Limb (tissue), 2 donors: ENCODE data around the gene LRRC14B.
"Not testable (repeated sequence)": the region's sequence is repeated elsewhere in the genome, so short reads cannot be mapped to it uniquely, and the experiment has no call there.

Source experiments
- DNase-seq, 2 donors: peaks; one replicate each; pipeline ENCODE4 v3.0.0-alpha.2; 2016; ENCODE audit errors: extremely low spot score in 2 of 2

LRRC14B gene

GRCh38 chr5:235527-235926 is 44.2 kb downstream of the LRRC14B start:
- not testable (repeated sequence) for DNase-seq

DNA sequence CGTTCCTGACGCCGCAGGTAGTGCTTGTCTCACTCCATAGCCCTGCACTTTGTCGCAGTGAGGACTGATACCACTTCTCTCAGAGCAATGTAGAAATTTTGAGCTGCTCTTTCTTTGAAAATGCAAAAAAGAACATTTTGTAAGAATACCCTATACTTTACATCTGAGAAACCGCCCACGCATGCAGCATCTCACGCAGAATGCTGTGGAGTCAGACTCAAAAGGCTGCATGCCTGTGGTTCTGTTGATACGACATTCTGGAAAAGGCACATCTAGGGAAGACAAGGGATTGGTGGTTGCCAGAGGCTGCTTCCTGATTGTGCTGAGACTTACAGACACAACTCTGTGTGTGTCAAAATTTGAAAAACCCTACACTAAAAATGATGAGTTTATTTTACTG is 46.6 kb downstream of the LRRC14B start:
- DNase-seq: not testable (repeated sequence)

DNA sequence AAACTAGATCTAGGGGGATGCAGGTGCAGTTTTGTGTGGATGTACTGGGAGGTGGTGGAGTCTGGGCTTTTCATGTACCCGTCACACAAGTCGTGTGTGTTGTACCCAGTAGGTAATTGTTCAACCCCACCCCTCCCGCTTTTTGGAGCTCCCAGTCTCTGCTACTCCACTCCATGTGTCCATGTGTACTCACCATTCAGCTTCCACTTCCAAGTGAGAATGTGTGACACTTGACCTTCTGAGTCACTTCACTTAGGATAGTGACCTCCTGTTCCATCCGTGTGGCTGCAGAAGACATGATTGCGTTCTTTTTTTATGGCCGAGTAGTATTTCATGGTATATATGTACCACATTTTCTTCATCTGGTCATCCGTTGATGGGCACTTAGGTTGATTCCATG is 49.3 kb downstream of the LRRC14B start:
- not testable (repeated sequence) for DNase-seq

DNA sequence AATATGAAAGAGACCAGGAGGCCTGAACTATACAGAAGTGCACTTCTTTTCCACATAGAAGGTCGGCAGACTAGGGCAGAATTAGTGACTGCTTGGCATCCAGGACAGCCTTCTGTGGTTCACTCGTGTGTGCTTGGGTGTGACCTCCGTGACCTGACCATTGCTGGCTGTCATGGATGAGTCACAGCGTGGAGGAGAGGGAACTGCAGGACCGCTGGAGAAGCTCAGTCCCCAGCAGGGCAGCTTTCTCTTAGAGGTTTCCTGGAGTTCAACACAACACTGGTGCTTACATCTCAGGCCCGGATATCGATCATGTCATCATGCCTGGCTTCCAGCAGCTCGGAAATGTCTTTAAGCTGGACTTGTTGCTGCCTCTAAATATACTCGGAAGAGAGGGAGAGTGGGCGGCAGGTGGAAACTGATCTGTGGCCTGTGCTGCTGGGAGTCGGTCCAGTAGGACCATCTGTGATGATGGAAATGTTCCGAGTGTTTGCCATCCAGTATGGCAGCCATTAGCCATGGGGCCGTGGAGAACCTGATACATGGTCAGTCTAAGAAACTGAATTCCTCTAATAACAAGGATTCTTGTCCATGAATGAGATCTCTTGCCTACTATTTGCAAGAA is 49.9 kb downstream of the LRRC14B start:
- not testable (repeated sequence) for DNase-seq

DNA sequence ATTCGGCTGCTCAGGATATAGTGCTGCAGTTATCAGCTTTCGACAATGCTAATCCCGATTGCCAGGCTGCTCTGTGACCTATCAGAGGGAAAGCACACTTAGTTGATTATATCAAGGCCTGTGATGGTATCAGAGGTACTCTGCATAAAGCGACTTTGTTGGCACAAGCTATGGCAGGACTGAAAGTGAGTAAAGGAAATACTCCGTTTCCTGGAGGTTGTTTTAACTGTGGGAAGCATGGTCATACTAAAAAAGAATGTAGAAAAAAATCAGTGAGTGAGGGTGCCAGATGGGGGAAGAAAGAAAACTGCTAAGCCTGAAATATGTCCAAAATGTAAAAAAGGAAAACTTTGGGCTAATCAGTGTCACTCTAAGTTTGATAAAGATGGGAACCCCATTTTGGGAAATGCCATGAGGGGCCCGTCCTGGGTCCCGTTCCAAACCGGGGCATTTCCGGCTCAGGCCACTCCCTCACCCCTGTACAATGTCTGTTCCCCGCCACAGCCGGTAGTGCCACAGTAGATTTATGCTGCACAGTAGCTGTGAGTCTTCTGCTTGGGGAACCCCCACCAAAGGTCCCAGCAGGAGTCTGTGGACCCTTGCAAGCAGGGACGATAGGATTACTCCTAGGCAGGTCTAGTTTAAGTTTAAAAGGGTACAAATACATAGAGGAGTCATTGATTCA is 52.5 kb downstream of the LRRC14B start:
- not testable (repeated sequence) for DNase-seq

GRCh38 chr5:245717-246116 is 54.4 kb downstream of the LRRC14B start:
- DNase-seq: not testable (repeated sequence)
